ENCODE data around the gene HOOK2.
A peak's percentile ranks its signal among the peaks of the same experiment; 100 is the strongest.

The HOOK2 gene

DNA sequence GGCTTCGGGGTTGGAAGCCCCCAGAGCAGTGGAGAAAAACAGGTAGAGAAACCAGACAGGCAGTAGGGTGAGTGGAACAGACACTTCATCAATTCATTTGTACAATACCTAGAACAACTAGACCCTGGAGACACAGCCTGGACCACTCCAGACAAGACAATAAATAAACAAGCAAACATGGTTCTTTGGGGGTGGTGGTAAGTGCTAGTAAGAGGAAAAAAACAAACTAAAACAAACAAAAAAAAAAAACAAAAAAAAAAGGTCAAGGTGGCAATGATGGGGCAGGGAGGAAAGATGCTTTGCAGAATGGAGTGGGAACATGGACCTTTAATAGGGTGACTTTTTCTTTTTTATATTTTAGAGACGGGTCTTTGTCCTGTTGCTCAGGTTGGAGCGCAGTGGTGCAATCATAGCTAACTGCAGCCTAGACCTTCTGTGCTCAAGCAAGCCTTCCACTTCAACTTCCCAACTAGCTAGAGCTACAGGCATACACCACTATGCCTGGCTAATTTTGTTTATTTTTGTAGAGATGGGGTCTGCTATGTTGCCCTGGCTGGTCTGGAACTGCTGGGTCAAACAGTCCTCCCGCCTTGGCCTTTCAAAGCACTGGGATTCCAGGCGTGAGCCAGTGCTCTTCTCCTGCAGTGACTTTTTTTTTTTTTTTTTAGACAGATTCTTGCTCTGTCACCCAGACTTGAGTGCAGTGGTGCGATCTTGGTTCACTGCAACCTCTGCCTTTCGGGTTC is 19.0 kb upstream of the HOOK2 start:
- Histone ChIP-seq H3K27ac (peak overlapping the region; percentile 95), H3K4me3 (peak overlapping the region; percentile 95), H3K9ac (peak overlapping the region; percentile 91), H3K27me3 (no peaks in the 10 kb centered on the region), H3K9me3 (no peaks in the 10 kb centered on the region), H3K36me3 (peaks cover 27% of the 10 kb centered on the region), H4K20me1 (peaks cover 25% of the 10 kb centered on the region), H3K4me1 (peaks cover 39% of the 10 kb centered on the region), H3K4me2 (peak overlapping the region; percentile 98)
- TF ChIP-seq Cebpa-rat (IDR thresholded peaks at IDR 0.05): no peak

DNA sequence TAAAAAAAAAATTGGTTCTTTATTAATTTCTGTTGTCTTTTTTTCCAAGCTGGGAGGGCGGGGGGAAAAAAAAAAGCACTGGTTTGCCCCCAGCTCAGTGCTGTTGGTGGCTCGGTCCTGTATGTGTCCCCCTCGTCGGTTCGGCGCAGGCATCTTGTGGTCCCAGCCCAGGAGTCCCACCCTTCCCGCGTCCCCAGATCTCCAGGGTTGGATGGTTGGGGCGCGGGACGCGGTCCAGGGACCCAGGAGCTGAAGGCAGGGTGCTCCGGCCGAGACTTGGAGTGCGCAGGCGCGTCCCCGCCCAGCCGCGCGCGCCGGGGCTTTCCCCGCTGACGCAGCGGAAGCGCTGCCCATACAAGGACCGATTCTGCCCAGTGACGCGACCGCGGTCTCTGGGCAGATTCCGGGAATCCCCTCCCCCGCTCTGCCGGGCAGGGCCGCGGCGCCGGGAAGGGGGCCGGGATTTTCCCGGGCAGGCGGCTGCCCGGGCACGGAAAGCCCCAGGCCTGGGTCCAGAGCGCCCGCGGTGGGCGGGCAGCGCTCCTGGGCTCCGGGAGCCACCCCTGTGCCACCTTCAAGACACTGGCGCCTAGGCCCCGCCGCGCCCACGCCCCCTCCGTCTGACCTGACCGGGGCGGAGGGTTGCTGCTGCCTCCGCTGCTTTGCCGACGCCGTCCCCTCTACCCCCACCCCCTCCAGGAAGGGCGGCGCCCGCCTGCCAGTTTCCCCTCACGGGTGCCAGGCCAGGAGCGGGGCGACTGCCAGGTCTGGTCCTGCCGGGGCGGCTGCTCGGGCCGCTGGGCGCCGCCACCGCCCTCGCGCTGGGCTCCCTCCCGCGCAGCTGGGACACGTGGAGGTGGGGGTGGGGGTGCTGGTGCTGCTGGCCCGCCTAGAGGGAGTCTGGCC is 18.2 kb upstream of the HOOK2 start:
- Histone ChIP-seq H3K4me2 (peak overlapping the region; percentile 98), H3K36me3 (peaks cover 19% of the 10 kb centered on the region), H3K9ac (peak overlapping the region; percentile 91), H3K27ac (peak overlapping the region; percentile 95), H3K4me3 (peak overlapping the region; percentile 95), H4K20me1 (peaks cover 25% of the 10 kb centered on the region), H3K27me3 (no peaks in the 10 kb centered on the region), H3K4me1 (peaks cover 46% of the 10 kb centered on the region), H3K9me3 (no peaks in the 10 kb centered on the region)
- TF ChIP-seq Cebpa-rat (IDR thresholded peaks at IDR 0.05): no peak

DNA sequence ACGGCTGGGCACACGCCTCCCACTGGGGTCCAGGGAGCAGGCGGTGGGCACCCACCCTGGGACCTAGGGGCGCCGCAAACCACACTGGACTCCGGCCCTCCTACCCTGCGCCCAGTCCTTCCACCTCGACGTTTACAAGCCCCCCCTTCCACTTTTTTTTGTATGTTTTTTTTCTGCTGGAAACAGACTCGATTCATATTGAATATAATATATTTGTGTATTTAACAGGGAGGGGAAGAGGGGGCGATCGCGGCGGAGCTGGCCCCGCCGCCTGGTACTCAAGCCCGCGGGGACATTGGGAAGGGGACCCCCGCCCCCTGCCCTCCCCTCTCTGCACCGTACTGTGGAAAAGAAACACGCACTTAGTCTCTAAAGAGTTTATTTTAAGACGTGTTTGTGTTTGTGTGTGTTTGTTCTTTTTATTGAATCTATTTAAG is 17.5 kb upstream of the HOOK2 start:
- Histone ChIP-seq H3K27ac (peak overlapping the region; percentile 95), H3K4me1 (peaks cover 53% of the 10 kb centered on the region)

GRCh38 chr19:12792051-12792852 is 16.9 kb upstream of the HOOK2 start:
- TF ChIP-seq Cebpa-rat (IDR thresholded peaks at IDR 0.05): no peak
- Histone ChIP-seq H3K36me3 (peaks cover 6% of the 10 kb centered on the region), H3K27ac (peak overlapping the region; percentile 95)

More for the DNA sequence above, 17.5 kb upstream of the HOOK2 start:
- H3K9ac ChIP-seq: peak overlapping the region; percentile 91
- no peaks in the 10 kb centered on the region for H3K9me3 ChIP-seq
- peak overlapping the region; percentile 98 for H3K4me2 ChIP-seq
- H3K36me3 ChIP-seq: peaks cover 12% of the 10 kb centered on the region
- peak overlapping the region; percentile 95 for H3K4me3 ChIP-seq
- no peak for TF ChIP-seq Cebpa-rat (IDR thresholded peaks at IDR 0.05)
- H3K27me3 ChIP-seq: no peaks in the 10 kb centered on the region
- peaks cover 25% of the 10 kb centered on the region for H4K20me1 ChIP-seq

DNA sequence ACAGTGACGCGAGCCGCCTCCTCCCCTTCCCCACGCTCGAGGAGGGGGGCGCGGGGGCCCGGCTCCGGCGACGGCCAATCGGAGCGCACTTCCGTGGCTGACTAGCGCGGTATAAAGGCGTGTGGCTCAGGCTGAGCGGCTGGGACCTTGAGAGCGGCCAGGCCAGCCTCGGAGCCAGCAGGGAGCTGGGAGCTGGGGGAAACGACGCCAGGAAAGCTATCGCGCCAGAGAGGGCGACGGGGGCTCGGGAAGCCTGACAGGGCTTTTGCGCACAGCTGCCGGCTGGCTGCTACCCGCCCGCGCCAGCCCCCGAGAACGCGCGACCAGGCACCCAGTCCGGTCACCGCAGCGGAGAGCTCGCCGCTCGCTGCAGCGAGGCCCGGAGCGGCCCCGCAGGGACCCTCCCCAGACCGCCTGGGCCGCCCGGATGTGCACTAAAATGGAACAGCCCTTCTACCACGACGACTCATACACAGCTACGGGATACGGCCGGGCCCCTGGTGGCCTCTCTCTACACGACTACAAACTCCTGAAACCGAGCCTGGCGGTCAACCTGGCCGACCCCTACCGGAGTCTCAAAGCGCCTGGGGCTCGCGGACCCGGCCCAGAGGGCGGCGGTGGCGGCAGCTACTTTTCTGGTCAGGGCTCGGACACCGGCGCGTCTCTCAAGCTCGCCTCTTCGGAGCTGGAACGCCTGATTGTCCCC is 16.1 kb upstream of the HOOK2 start, which contains the start of gene JUNB:
JUNB (plus strand) TSS at position 142 of the 706 bp plus-strand sequence; CDS start at position 428, 286 bp downstream.
- no peak for TF ChIP-seq Cebpa-rat (IDR thresholded peaks at IDR 0.05)
- no peaks in the 10 kb centered on the region for H3K9me3 ChIP-seq
- peak within 1 kb of the TSS; percentile 91 for H3K9ac ChIP-seq
- peak within 1 kb of the TSS; percentile 95 for H3K4me3 ChIP-seq
- peak within 1 kb of the TSS; percentile 95 for H3K27ac ChIP-seq
- peaks cover 19% of the 10 kb centered on the region for H4K20me1 ChIP-seq
- no peaks in the 10 kb centered on the region for H3K27me3 ChIP-seq
- H3K4me1 ChIP-seq: peaks cover 67% of the 10 kb centered on the region
- H3K36me3 ChIP-seq: no peaks in the 10 kb centered on the region
- peak within 1 kb of the TSS; percentile 98 for H3K4me2 ChIP-seq

More at GRCh38 chr19:12792051-12792852, 16.9 kb upstream of the HOOK2 start:
- peak overlapping the region; percentile 95 for H3K4me3 ChIP-seq
- H3K9ac ChIP-seq: peak overlapping the region; percentile 91
- H3K4me2 ChIP-seq: peak overlapping the region; percentile 98
- H3K27me3 ChIP-seq: no peaks in the 10 kb centered on the region
- H3K9me3 ChIP-seq: no peaks in the 10 kb centered on the region
- peaks cover 24% of the 10 kb centered on the region for H4K20me1 ChIP-seq
- H3K4me1 ChIP-seq: peaks cover 59% of the 10 kb centered on the region

GRCh38 chr19:12790628-12791344 is 15.4 kb upstream of the HOOK2 start:
- Histone ChIP-seq H3K9ac (peak overlapping the region; percentile 91), H3K4me3 (peak overlapping the region; percentile 95), H3K36me3 (no peaks in the 10 kb centered on the region), H3K27me3 (no peaks in the 10 kb centered on the region), H3K4me2 (peak overlapping the region; percentile 98), H4K20me1 (peaks cover 19% of the 10 kb centered on the region), H3K4me1 (peaks cover 67% of the 10 kb centered on the region), H3K27ac (peak overlapping the region; percentile 95), H3K9me3 (no peaks in the 10 kb centered on the region)
- no peak for TF ChIP-seq Cebpa-rat (IDR thresholded peaks at IDR 0.05)

DNA sequence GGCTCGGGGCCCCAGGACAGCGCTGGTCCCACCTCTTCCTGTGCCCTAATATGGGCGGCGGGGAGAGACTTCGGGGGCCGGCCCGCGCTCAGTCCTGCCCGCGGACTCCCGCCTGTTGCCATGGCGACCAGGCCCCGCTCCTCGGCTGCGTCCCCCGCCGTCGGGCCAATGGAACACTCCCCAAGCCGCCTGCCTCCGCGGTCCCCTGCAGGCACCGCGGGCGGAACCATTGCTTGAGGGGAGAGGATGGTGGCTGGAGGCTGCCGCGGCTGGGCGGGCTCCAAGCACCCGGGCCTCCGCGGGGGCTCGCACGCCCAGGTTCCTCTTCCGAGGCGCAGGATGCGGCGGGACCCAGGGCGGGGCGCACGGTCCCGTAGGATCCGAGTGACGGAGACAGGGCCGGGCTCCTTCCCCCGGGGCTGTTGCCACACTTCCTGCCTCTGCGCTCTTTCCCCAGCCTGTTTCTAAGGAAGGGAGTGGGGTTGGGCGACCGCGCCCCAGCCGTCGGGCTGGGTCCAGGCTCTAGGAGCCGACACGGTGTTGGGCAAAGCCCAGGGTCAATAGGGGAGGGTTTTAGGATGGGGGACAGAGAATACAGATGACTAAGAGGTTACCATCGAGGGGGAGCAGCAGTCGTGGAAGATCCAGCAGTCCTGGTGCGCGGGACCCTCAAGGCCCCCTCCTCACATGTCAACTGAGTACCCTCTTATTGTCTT is 14.7 kb upstream of the HOOK2 start:
- Histone ChIP-seq H3K4me2 (peak overlapping the region; percentile 98), H3K4me1 (peaks cover 70% of the 10 kb centered on the region), H3K9ac (peak overlapping the region; percentile 91), H4K20me1 (peaks cover 19% of the 10 kb centered on the region), H3K27ac (peak overlapping the region; percentile 95), H3K27me3 (no peaks in the 10 kb centered on the region), H3K9me3 (no peaks in the 10 kb centered on the region), H3K36me3 (no peaks in the 10 kb centered on the region), H3K4me3 (peak overlapping the region; percentile 95)
- peak; percentile 84 for TF ChIP-seq Cebpa-rat (IDR thresholded peaks at IDR 0.05)

Data from BLaER1 (cell line).